HG03342 (cell line): ENCODE data around the gene ZNF593.

Source experiments
- ATAC-seq: cut with Tn5 transposase; IDR thresholded peaks from one replicate; pipeline ENCODE4 v1.9.1; 2021; ENCODE audit warnings: mild to moderate bottlenecking, moderate library complexity; ENCODE audit not compliant: unreplicated experiment

The ZNF593 gene

GRCh38 chr1:26200413-26200812 lies 30.7 kb downstream of the ZNF593 start:
- ATAC-seq = no peak

GRCh38 chr1:26203642-26204318 lies 34.1 kb downstream of the ZNF593 start:
- no peak for ATAC-seq

DNA sequence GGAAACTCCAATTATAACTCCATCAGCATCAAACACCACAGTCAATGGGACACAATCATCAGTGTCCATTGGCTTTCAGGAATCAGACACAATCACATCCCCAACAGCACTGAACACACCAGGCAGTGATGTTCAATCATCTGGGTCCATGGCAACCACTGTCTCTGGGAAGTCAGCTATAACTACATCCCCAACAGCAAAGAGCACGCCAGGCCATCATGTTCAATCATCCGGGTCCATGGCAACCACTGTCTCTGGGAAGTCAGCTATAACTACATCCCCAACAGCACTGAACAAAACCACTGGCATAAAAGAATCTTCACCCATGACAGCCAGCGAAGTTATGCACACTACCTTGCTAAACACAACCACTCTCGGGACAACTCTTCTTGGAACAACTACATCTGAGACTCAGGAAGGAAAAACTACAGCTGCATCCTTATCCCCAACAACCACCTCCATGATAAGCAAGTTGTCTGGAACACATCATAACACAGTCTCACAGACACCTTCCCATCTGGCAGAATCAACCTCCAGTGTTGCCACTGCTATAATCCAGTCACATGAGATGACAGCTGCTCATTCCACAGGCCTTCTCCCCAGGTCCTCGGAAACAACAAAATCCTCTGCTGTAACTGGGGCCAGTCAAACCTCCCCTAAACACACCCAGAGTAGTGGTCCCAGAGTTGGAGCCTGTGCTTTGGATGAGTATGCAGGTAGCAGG lies 40.6 kb downstream of the ZNF593 start:
- ATAC-seq = no peak

GRCh38 chr1:26212726-26213125 lies 43.0 kb downstream of the ZNF593 start:
- no peak for ATAC-seq

GRCh38 chr1:26213335-26213905 lies 43.7 kb downstream of the ZNF593 start:
- ATAC-seq = no peak

- ATAC-seq = no peak
Observed at GRCh38 chr1:26215246-26215645, 45.5 kb downstream of the ZNF593 start.

DNA sequence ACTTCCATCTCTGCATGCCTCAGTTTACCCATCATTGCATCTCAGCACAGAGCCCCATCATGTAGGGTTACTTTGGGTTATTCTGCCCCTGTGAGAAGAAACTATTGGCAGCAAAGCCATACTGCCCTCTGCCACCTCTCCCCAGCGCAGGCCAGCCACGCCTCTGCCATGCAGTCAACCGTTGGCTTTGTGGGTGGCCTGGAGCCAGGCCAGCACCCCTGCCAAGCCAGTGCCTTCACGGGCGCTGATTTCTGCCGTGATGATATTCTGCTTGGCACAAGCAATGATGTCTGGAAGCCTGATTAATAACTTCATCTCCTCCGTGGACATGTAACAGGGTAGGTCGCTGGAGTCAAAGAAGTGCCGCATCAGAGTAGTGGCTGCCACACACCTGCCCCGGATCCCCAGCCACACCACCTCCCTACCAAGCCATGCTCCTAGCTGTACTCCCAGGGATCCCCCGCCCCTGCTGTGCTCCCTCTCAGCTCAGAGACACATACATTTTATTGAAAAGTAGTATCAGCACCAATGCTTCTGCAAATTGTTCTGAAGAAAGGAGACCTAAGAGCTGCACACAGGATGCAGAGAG lies 49.3 kb downstream of the ZNF593 start:
- ATAC-seq = no peak
